Fibroblast of the conjunctiva (primary cell): ENCODE measurements around the gene ENTHD1.

Source experiments
- DNase-seq: peaks from one replicate; pipeline ENCODE4 v3.0.0-alpha.2; 2010; ENCODE audit warnings: low read depth

ENTHD1 gene

GRCh38 chr22:39712751-39713525 lies 180.6 kb downstream of the ENTHD1 start:
- no peak for DNase-seq

GRCh38 chr22:39712081-39712480 lies 181.5 kb downstream of the ENTHD1 start:
- DNase-seq = no peak

- DNase-seq = no peak
These were observed 183.0 kb downstream of the ENTHD1 start for GRCh38 chr22:39710380-39711150.

GRCh38 chr22:39707816-39708215 lies 185.7 kb downstream of the ENTHD1 start:
- no peak for DNase-seq

- no peak for DNase-seq
These were observed 186.2 kb downstream of the ENTHD1 start for GRCh38 chr22:39707351-39707750.

- DNase-seq = no peak
These were observed 187.0 kb downstream of the ENTHD1 start for GRCh38 chr22:39706376-39707140.

- no peak for DNase-seq
These were observed 188.2 kb downstream of the ENTHD1 start for GRCh38 chr22:39705386-39705785.

- no peak for DNase-seq
These were observed 189.5 kb downstream of the ENTHD1 start for GRCh38 chr22:39703928-39704639.

GRCh38 chr22:39703091-39703490 lies 190.5 kb downstream of the ENTHD1 start:
- no peak for DNase-seq

GRCh38 chr22:39700565-39700964 lies 193.0 kb downstream of the ENTHD1 start:
- no peak for DNase-seq

- DNase-seq = no peak
These were observed 193.8 kb downstream of the ENTHD1 start for GRCh38 chr22:39699631-39700360.

GRCh38 chr22:39697790-39698430 lies 195.7 kb downstream of the ENTHD1 start:
- no peak for DNase-seq

- DNase-seq = no peak
These were observed 199.5 kb downstream of the ENTHD1 start for GRCh38 chr22:39693943-39694500.
